Tibial nerve (tissue), 4 donors: ENCODE measurements around the gene HAO1. TPM values are rescaled to one million over a fixed set of nuclear protein-coding genes. Genes with fewer than 3 reads are reported as not detected.

Experiments used
- DNase-seq, 2 donors: peaks; one replicate each; pipeline ENCODE4 v3.0.0-alpha.2; 2019; ENCODE audit warnings: low spot score in 2 of 2
- H3K27ac ChIP-seq, 4 donors: fragments of 200-600 bp; sonication (generic) in 3 of 4; one replicate each; pipeline ENCODE4 v1.5.1; 2017 to 2019; ENCODE audit warnings: mild to moderate bottlenecking in 1 of 4
- H3K27me3 ChIP-seq, 2 donors: fragments of 200-600 bp; sonication (generic) in 1 of 2; one replicate each; pipeline versions ENCODE4 v1.5.1 to v1.6.0; 2017 to 2019
- H3K36me3 ChIP-seq, 3 donors: fragments of 200-600 bp; sonication (generic); one replicate each; pipeline ENCODE4 v1.5.1; 2018 to 2019
- H3K4me1 ChIP-seq, 4 donors: fragments of 200-600 bp; sonication (generic) in 3 of 4; one replicate each; pipeline ENCODE4 v1.5.1; 2017 to 2019
- H3K4me3 ChIP-seq, 4 donors: fragments of 200-600 bp; sonication (generic) in 3 of 4; one replicate each; pipeline ENCODE4 v1.5.1; 2017 to 2019; ENCODE audit warnings: mild to moderate bottlenecking in 1 of 4, moderate library complexity in 1 of 4
- H3K9me3 ChIP-seq, 4 donors: fragments of 200-600 bp; sonication (generic) in 3 of 4; one replicate each; pipeline ENCODE4 v1.5.1; 2017 to 2019
- CTCF ChIP-seq, 5 experiments: fragments of 200-600 bp in 3 of 5; fragments of 450-650 bp in 2 of 5; sonication (generic) in 3 of 5; IDR thresholded peaks; one replicate each; pipeline ENCODE4 v1.5.1; 2016 to 2019; ENCODE audit warnings: antibody characterized with exemption in 5 of 5, mild to moderate bottlenecking in 3 of 5, moderate library complexity in 2 of 5
- EP300 ChIP-seq, 2 donors: sonication (generic); formaldehyde crosslinking; IDR thresholded peaks; one replicate each; pipeline ENCODE4 v1.6.1; 2017; ENCODE audit warnings: antibody characterized with exemption in 2 of 2, mild to moderate bottlenecking in 1 of 2
- POLR2A ChIP-seq, 2 donors: fragments of 450-650 bp; IDR thresholded peaks; one replicate each; pipeline ENCODE4 v1.6.1; 2017; ENCODE audit warnings: antibody characterized with exemption in 2 of 2, mild to moderate bottlenecking in 2 of 2, moderate library complexity in 2 of 2
- WGBS, 2 donors: methylation state at CpG; one replicate each; pipeline ENCODE4 v1.1.5; 2018; 5-methylcytosine and 5-hydroxymethylcytosine counted together
- total RNA-seq, 4 donors: library from RNA; depleted of rRNA; stranded (reverse); fragments of >200 nt; gene quantifications; one replicate each; pipeline ENCODE4 v1.1.0, GENCODE V29; 2016

Gene HAO1
- total RNA-seq, 4 donors from 2014 or later: not detected

GRCh38 chr20:7883309-7883708 is 56.9 kb downstream of the HAO1 start:
- H3K27me3 ChIP-seq: no peaks in the 10 kb centered on the region
- H3K4me1 ChIP-seq: peaks cover 0 to 8% (median 0%) of the 10 kb centered on the region in 4 donors
- no peaks in the 10 kb centered on the region for H3K36me3 ChIP-seq
- DNase-seq: no peak
- peaks cover 0 to under 1% (median 0%) of the 10 kb centered on the region in 4 donors for H3K9me3 ChIP-seq
- H3K4me3 ChIP-seq: no peak overlapping the region
- WGBS, 2 donors: 43% methylated on average over 4 of the region's 4 CpGs
- no peak overlapping the region for H3K27ac ChIP-seq
- TF ChIP-seq CTCF (IDR thresholded peaks at IDR 0.05) (no peak), POLR2A (IDR thresholded peaks at IDR 0.05) (no peak), EP300 (IDR thresholded peaks at IDR 0.05) (no peak)

- 90 to 94% methylated on average over 4 of the region's 4 CpGs for WGBS, 2 donors
- no peak overlapping the region for H3K4me3 ChIP-seq
- TF ChIP-seq CTCF (IDR thresholded peaks at IDR 0.05) (no peak), POLR2A (IDR thresholded peaks at IDR 0.05) (no peak), EP300 (IDR thresholded peaks at IDR 0.05) (no peak)
- H3K27me3 ChIP-seq: no peaks in the 10 kb centered on the region
- H3K9me3 ChIP-seq: no peaks in the 10 kb centered on the region
- H3K27ac ChIP-seq: no peak overlapping the region
- no peaks in the 10 kb centered on the region for H3K36me3 ChIP-seq
- peaks cover 0 to 8% (median 0%) of the 10 kb centered on the region in 4 donors for H3K4me1 ChIP-seq
- no peak for DNase-seq
Observed at GRCh38 chr20:7882076-7882475, 58.2 kb downstream of the HAO1 start.

GRCh38 chr20:7881551-7881950 is 58.7 kb downstream of the HAO1 start:
- no peak overlapping the region for H3K4me3 ChIP-seq
- TF ChIP-seq POLR2A (IDR thresholded peaks at IDR 0.05) (no peak), CTCF (IDR thresholded peaks at IDR 0.05) (no peak), EP300 (IDR thresholded peaks at IDR 0.05) (no peak)
- no peaks in the 10 kb centered on the region for H3K36me3 ChIP-seq
- DNase-seq: no peak
- no peaks in the 10 kb centered on the region for H3K27me3 ChIP-seq
- 84% methylated on average over 3 of the region's 3 CpGs for WGBS, 2 donors
- H3K4me1 ChIP-seq: peaks cover 0 to 8% (median 0%) of the 10 kb centered on the region in 4 donors
- no peak overlapping the region for H3K27ac ChIP-seq
- no peaks in the 10 kb centered on the region for H3K9me3 ChIP-seq

GRCh38 chr20:7879883-7880282 is 60.4 kb downstream of the HAO1 start:
- Histone ChIP-seq H3K27me3 (no peaks in the 10 kb centered on the region), H3K9me3 (no peaks in the 10 kb centered on the region), H3K27ac (no peak overlapping the region), H3K4me3 (no peak overlapping the region), H3K36me3 (no peaks in the 10 kb centered on the region), H3K4me1 (peaks cover 0 to 8% (median 0%) of the 10 kb centered on the region in 4 donors)
- 34 to 42% methylated on average over 5 of the region's 5 CpGs for WGBS, 2 donors
- TF ChIP-seq CTCF (IDR thresholded peaks at IDR 0.05) (no peak), EP300 (IDR thresholded peaks at IDR 0.05) (no peak), POLR2A (IDR thresholded peaks at IDR 0.05) (no peak)
- no peak for DNase-seq

- Histone ChIP-seq H3K27me3 (no peaks in the 10 kb centered on the region), H3K9me3 (no peaks in the 10 kb centered on the region), H3K4me1 (peaks cover 0 to 12% (median 0%) of the 10 kb centered on the region in 4 donors), H3K27ac (no peak overlapping the region), H3K36me3 (no peaks in the 10 kb centered on the region), H3K4me3 (no peak overlapping the region)
- TF ChIP-seq CTCF (IDR thresholded peaks at IDR 0.05): no peak
- no peak for TF ChIP-seq POLR2A (IDR thresholded peaks at IDR 0.05)
- no peak for TF ChIP-seq EP300 (IDR thresholded peaks at IDR 0.05)
- 85 to 93% methylated on average over 2 of the region's 2 CpGs for WGBS, 2 donors
- DNase-seq: no peak
Observed at GRCh38 chr20:7868108-7868507, 72.2 kb downstream of the HAO1 start.
